IPS-18a (cell line): ENCODE results near the gene STOML1.
"Not testable (repeated sequence)": the region's sequence is repeated elsewhere in the genome, so short reads cannot be mapped to it uniquely, and the experiment has no call there.

Experiments
- H3K27ac ChIP-seq: one replicate; pipeline ENCODE4 v1.5.1; 2013; ENCODE audit warnings: low read length
- H3K27me3 ChIP-seq: one replicate; pipeline ENCODE4 v1.6.1; 2013; ENCODE audit warnings: mild to moderate bottlenecking, low read length; ENCODE audit not compliant: control insufficient read depth, insufficient read depth
- H3K36me3 ChIP-seq: one replicate; pipeline ENCODE4 v1.6.1; 2013; ENCODE audit warnings: low read depth, low read length; ENCODE audit not compliant: control insufficient read depth
- H3K4me1 ChIP-seq: one replicate; pipeline ENCODE4 v1.6.1; 2013; ENCODE audit warnings: low read depth, low read length; ENCODE audit not compliant: control insufficient read depth
- H3K4me3 ChIP-seq: one replicate; pipeline ENCODE4 v1.5.1; 2013; ENCODE audit warnings: low read length
- H3K9ac ChIP-seq: one replicate; pipeline ENCODE4 v1.6.1; 2013; ENCODE audit warnings: mild to moderate bottlenecking, low read length, moderate library complexity
- H3K9me3 ChIP-seq: one replicate; pipeline ENCODE4 v1.6.1; 2013; ENCODE audit warnings: low read depth, low read length; ENCODE audit not compliant: control insufficient read depth

Gene STOML1

GRCh38 chr15:73938516-73938915 lies 53.6 kb downstream of the STOML1 start:
- not testable (repeated sequence) for H3K36me3 ChIP-seq, H3K4me3 ChIP-seq, H3K27me3 ChIP-seq, H3K27ac ChIP-seq, H3K9ac ChIP-seq, H3K4me1 ChIP-seq, H3K9me3 ChIP-seq

DNA sequence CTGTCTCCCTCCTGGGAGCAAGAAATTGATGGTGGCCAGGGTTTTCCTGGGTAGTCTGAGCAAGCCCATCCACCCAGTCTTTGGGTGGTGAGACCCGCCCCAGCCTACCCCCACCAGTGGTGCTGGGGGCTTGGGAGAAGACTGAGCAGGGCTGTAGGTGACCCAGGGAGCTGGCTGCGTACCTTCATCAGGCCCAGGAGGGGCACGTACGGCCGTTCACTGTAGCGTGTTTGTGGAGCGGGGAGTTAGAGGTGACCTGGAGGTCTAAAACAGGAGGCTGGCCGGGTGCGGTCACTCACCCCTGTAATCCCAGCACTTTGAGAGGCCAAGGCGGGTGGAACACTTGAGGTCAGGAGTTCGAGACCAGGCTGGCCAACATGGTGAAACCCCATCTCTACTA lies 54.4 kb downstream of the STOML1 start:
- Histone ChIP-seq H3K27ac (no peak overlapping the region), H3K4me3 (no peak overlapping the region), H3K36me3 (no peaks in the 10 kb centered on the region), H3K9ac (no peak overlapping the region), H3K4me1 (peaks cover 10% of the 10 kb centered on the region), H3K27me3 (no peaks in the 10 kb centered on the region), H3K9me3 (no peaks in the 10 kb centered on the region)

DNA sequence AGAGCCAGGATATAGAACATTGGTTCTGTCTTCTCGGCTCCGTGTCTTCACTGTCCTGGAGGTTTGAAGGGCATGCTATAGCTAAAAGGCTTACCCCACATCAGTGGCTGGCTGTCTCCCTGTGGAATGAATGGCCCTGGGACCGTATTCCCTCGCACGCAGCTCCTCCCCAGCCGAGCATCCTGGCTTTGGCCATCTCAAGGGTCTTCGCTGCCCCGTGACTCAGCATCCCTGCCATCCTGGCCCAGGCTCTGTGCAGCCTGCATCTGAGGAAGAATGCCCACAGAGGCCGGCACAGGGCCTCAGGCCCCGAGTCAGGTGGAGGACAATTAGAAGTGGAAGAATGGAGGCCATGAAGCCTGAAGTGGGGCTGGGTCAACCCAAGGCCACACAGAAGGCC lies 54.8 kb downstream of the STOML1 start:
- Histone ChIP-seq H3K27me3 (no peaks in the 10 kb centered on the region), H3K4me3 (no peak overlapping the region), H3K36me3 (no peaks in the 10 kb centered on the region), H3K4me1 (peaks cover 10% of the 10 kb centered on the region), H3K9ac (no peak overlapping the region), H3K9me3 (no peaks in the 10 kb centered on the region), H3K27ac (no peak overlapping the region)

- H3K36me3 ChIP-seq = no peaks in the 10 kb centered on the region
- H3K4me3 ChIP-seq = no peak overlapping the region
- no peaks in the 10 kb centered on the region for H3K27me3 ChIP-seq
- no peak overlapping the region for H3K9ac ChIP-seq
- H3K4me1 ChIP-seq = peaks cover 10% of the 10 kb centered on the region
- H3K27ac ChIP-seq = no peak overlapping the region
- no peaks in the 10 kb centered on the region for H3K9me3 ChIP-seq
Observed at GRCh38 chr15:73936588-73937290, 55.4 kb downstream of the STOML1 start.

GRCh38 chr15:73936181-73936580 lies 55.9 kb downstream of the STOML1 start:
- H3K9ac ChIP-seq = no peak overlapping the region
- no peaks in the 10 kb centered on the region for H3K36me3 ChIP-seq
- no peak overlapping the region for H3K27ac ChIP-seq
- H3K9me3 ChIP-seq = no peaks in the 10 kb centered on the region
- peaks cover 10% of the 10 kb centered on the region for H3K4me1 ChIP-seq
- H3K4me3 ChIP-seq = no peak overlapping the region
- H3K27me3 ChIP-seq = no peaks in the 10 kb centered on the region

DNA sequence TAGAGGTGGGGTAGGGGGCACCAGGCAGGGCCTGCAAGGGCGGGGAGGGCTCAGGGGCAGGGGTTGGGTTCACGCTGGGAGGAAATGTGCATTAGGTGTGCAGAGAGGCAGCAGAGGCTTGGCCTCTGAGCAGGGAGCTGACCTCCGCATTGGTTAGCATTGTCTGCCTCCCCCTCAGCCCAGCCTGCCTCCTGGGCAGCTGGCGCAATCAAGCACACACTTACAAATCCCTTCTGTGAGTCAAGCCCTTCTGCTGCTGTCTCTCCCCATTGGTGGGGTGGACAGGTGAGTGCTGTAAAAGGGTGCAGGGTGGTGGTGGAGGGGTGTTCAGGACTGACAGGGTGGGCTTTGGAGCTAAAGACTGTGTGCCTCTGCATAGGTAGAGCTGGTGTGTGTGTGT lies 56.5 kb downstream of the STOML1 start:
- Histone ChIP-seq H3K36me3 (no peaks in the 10 kb centered on the region), H3K27ac (no peak overlapping the region), H3K27me3 (no peaks in the 10 kb centered on the region), H3K4me3 (no peak overlapping the region), H3K9ac (no peak overlapping the region), H3K4me1 (peaks cover 10% of the 10 kb centered on the region), H3K9me3 (no peaks in the 10 kb centered on the region)

DNA sequence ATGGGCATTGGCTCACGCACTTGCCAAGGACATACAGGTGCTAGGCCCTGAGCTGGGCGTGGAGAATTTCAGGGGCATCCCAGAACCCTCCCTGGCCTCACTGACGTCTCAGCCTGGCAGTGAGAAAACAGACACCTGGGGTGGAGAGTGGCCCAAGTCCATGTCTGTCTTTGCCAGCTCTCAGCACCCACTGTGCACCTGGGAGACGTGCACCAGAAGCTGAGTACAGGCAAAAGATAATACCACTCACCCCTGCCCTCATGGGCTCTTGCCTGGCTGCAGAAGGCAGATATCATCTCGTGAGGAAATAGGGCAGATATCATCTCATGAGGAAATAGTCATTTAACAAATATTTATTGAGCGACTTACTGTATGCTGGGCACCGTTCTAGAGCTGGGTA lies 57.8 kb downstream of the STOML1 start:
- no peaks in the 10 kb centered on the region for H3K9me3 ChIP-seq
- H3K9ac ChIP-seq = no peak overlapping the region
- H3K4me3 ChIP-seq = no peak overlapping the region
- H3K4me1 ChIP-seq = peaks cover 10% of the 10 kb centered on the region
- H3K27me3 ChIP-seq = no peaks in the 10 kb centered on the region
- H3K36me3 ChIP-seq = no peaks in the 10 kb centered on the region
- no peak overlapping the region for H3K27ac ChIP-seq

- H3K9me3 ChIP-seq = no peaks in the 10 kb centered on the region
- no peak overlapping the region for H3K9ac ChIP-seq
- H3K4me3 ChIP-seq = no peak overlapping the region
- H3K27ac ChIP-seq = no peak overlapping the region
- peaks cover 20% of the 10 kb centered on the region for H3K4me1 ChIP-seq
- no peaks in the 10 kb centered on the region for H3K36me3 ChIP-seq
- no peaks in the 10 kb centered on the region for H3K27me3 ChIP-seq
Observed at GRCh38 chr15:73932381-73933191, 59.5 kb downstream of the STOML1 start.

DNA sequence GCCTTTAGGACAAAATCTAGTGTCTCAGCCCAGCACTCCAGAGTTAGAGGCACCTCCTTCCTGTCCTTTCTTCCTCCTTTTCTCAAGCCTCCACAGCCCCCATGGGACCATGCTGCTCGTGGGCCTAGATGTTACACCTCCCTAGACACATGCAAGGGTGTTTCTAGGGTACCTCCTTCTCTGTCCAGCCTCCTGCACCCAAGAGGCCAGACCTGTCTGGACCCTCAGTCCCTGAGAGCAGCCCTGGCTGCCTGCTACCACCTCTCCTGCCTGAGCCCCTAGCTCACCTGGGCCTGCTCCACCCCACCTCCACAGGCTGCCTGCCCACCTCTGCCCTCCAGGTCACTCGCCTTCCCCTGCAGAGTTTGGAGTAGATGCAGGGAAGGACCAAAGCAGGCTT lies 60.7 kb downstream of the STOML1 start:
- Histone ChIP-seq H3K27me3 (no peaks in the 10 kb centered on the region), H3K27ac (no peak overlapping the region), H3K36me3 (no peaks in the 10 kb centered on the region), H3K4me3 (no peak overlapping the region), H3K9me3 (no peaks in the 10 kb centered on the region), H3K4me1 (peaks cover 18% of the 10 kb centered on the region), H3K9ac (no peak overlapping the region)

- no peaks in the 10 kb centered on the region for H3K9me3 ChIP-seq
- peaks cover 1% of the 10 kb centered on the region for H3K27me3 ChIP-seq
- no peak overlapping the region for H3K27ac ChIP-seq
- H3K36me3 ChIP-seq = no peaks in the 10 kb centered on the region
- H3K4me1 ChIP-seq = peaks cover 17% of the 10 kb centered on the region
- H3K9ac ChIP-seq = no peak overlapping the region
- H3K4me3 ChIP-seq = no peak overlapping the region
Observed at GRCh38 chr15:73930790-73931281, 61.3 kb downstream of the STOML1 start.

DNA sequence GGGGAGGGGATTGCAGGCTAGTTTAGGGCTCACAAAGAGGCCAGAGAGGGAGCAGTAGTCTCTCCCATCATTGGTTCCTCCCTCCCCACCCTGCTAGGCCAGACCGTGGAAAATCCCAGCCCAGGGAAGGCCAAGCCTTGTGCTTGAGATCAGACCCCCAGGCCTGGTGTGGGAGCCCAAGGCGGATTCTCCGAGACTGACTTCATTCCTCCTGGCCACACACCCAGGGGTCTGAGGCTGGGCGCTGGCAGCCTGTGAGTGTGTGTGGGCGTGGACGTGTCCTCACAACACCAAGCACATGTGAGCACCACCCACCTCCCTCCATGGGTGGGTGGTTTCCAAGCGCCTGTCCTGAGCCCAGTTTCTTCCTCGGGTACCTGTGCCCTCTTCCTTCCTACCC lies 61.7 kb downstream of the STOML1 start:
- Histone ChIP-seq H3K4me1 (peaks cover 18% of the 10 kb centered on the region), H3K9ac (no peak overlapping the region), H3K27ac (no peak overlapping the region), H3K36me3 (no peaks in the 10 kb centered on the region), H3K9me3 (no peaks in the 10 kb centered on the region), H3K4me3 (no peak overlapping the region), H3K27me3 (peaks cover 6% of the 10 kb centered on the region)
